Gastrocnemius medialis (tissue), 4 donors: ENCODE data around the gene ARMC2.

Experiments
- CTCF ChIP-seq, 5 experiments: fragments of 450-650 bp in 3 of 5; fragments of 200-600 bp in 2 of 5; sonication (generic) in 2 of 5; IDR thresholded peaks in 4 of 5; conservative IDR thresholded peaks in 1 of 5; 1 replicate in 4 of 5; 2 replicates in 1 of 5; pipeline ENCODE4 v1.5.1; 2016 to 2019; ENCODE audit warnings: antibody characterized with exemption in 5 of 5, mild to moderate bottlenecking in 3 of 5, moderate library complexity in 3 of 5
- POLR2A ChIP-seq, 2 donors: fragments of 450-650 bp; IDR thresholded peaks; one replicate each; pipeline ENCODE4 v1.6.1; 2017; ENCODE audit warnings: antibody characterized with exemption in 2 of 2, mild to moderate bottlenecking in 2 of 2, moderate library complexity in 2 of 2

DNA sequence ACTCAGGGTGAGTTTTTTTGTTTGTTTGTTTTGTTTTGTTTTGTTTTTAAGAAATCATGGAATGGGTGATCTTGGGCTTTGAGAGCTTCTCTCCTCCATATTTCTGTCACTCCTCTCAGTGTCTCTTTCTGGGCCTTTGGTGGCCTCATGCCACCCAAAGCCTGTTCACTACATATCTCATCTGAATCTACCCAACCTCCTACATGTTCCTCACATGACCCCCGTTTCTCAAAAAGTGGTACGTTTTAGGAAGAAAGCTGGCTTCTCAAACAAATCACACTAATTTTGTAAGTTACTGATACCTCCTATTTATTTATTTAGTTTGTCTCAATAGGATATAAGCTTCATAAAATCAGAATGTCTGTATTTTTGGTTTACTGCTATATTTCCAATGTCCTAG lies 166.4 kb downstream of the ARMC2 start:
- TF ChIP-seq CTCF (IDR thresholded peaks at IDR 0.05 in 4 of 5, conservative IDR thresholded peaks at IDR 0.05 in 1 of 5) = no peak
- TF ChIP-seq POLR2A (IDR thresholded peaks at IDR 0.05) = no peak
